ENCODE results near the gene TACR2. TPM values are rescaled to one million over a fixed set of nuclear protein-coding genes. Genes with fewer than 3 reads are reported as not detected.

The TACR2 gene
- total and polyA plus RNA-seq, 2 experiments from 2014 or later, result not detected

GRCh38 chr10:69409176-69409495 lies 7.6 kb downstream of the TACR2 start:
- peaks cover 4% of the 10 kb centered on the region; the same call in 1 of the 2 replicates for H3K27me3 ChIP-seq (ENCODE audit: insufficient read depth)
- H3K4me1 Mint-ChIP-seq, result peaks cover 44% of the 10 kb centered on the region
- H3K9me3 Mint-ChIP-seq, result no peaks in the 10 kb centered on the region; the same call in 2 of the 3 replicates
- H2AFZ ChIP-seq, result no peak overlapping the region
- no peaks in the 10 kb centered on the region for H3K36me3 ChIP-seq (ENCODE audit: insufficient read depth)
- H3K36me3 Mint-ChIP-seq (ENCODE audit: low read depth), result peaks cover 3% of the 10 kb centered on the region; the same call in 1 of the 3 replicates
- H3K27ac ChIP-seq (ENCODE audit: low read depth), result no peak overlapping the region
- no peaks in the 10 kb centered on the region for H4K20me1 ChIP-seq (replicated peaks; ENCODE audit: insufficient read depth)
- no peaks in the 10 kb centered on the region for H3K79me2 ChIP-seq (replicated peaks; ENCODE audit: insufficient read depth)
- no peaks in the 10 kb centered on the region for H3K9me2 ChIP-seq (ENCODE audit: insufficient read depth)
- TF ChIP-seq ETS1 (IDR thresholded peaks at IDR 0.05) (0 out of 2 replicates have a peak, but pooled peaks have one; percentile 2), NANOG (IDR thresholded peaks at IDR 0.05; ENCODE audit: borderline replicate concordance) (no peak)
- ATAC-seq, result no peak
- peak overlapping the region; percentile 42; the same call in 1 of the 2 replicates for H3K4me3 ChIP-seq
- peak overlapping the region; percentile 65 for H3K4me2 ChIP-seq
- DNase-seq (ENCODE audit: low spot score), result no peak
- peak overlapping the region; percentile 64; the same call in 2 of the 3 replicates for H3K4me3 Mint-ChIP-seq
- peaks cover 3% of the 10 kb centered on the region; the same call in 1 of the 2 replicates for H3F3A ChIP-seq (replicated peaks; ENCODE audit: low read depth)
- H3K27me3 Mint-ChIP-seq (ENCODE audit: insufficient read depth, low read depth, poor library complexity), result peaks cover 20% of the 10 kb centered on the region
- no peak overlapping the region for H3K27ac Mint-ChIP-seq
- peaks cover 23% of the 10 kb centered on the region; the same call in 1 of the 2 replicates for H3K4me1 ChIP-seq (ENCODE audit: insufficient read depth)

DNA sequence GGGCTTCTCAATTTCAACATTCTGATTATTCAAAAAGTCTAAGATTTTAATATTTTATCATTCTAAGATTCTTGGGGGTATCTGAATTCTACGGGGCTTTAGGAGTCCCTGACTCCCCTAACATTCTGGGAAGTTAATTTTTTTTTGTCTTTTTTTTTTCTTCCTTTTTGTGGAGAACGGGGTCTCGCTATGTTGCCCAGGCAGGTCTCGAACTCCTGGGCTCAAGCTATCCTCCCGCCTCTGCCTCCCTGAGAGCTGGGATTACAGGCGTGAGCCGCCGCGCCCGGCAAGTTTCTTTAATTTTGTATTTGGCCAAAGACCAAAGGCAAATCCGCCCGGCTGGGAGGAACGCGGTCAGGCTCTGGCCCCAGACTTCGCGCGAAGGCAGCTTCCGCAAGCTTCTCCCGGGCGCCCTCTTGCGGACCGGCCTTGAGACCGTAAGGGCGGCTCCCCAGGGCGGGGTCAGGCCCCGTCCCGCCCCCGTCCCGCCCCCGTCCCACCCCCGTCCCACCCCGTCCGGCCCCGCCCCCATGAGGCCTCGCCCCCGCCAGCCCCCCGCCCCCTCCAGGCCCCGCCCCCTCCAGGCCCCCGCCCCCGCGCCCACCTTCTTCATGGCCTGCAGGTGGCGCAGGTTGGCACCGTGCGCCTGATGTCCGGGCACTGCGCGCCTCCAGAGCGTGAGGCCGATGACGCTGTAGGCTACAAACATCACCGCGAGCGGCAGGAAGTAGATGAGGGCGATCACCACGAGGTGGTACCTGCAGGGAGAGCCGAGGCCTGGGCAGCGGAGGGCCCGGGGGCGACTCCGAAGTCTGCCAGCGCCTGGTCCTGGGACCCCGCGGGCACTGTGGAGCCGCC lies 8.2 kb downstream of the TACR2 start:
- no peaks in the 10 kb centered on the region; the same call in 2 of the 3 replicates for H3K9me3 Mint-ChIP-seq
- H3K36me3 Mint-ChIP-seq (ENCODE audit: low read depth), result peaks cover 8% of the 10 kb centered on the region
- H4K20me1 ChIP-seq (replicated peaks; ENCODE audit: insufficient read depth), result no peaks in the 10 kb centered on the region
- no peaks in the 10 kb centered on the region for H3K79me2 ChIP-seq (replicated peaks; ENCODE audit: insufficient read depth)
- DNase-seq (ENCODE audit: low spot score) (peak; percentile 98), ATAC-seq (peak; percentile 77)
- peak overlapping the region; percentile 70 for H3K4me2 ChIP-seq
- no peaks in the 10 kb centered on the region for H3K9me2 ChIP-seq (ENCODE audit: insufficient read depth)
- peak overlapping the region; percentile 78; the same call in 1 of the 2 replicates for H3K27ac ChIP-seq (ENCODE audit: low read depth)
- H3K4me3 ChIP-seq, result peak overlapping the region; percentile 42
- H3K4me1 ChIP-seq (ENCODE audit: insufficient read depth), result peaks cover 23% of the 10 kb centered on the region; the same call in 1 of the 2 replicates
- H3K27me3 Mint-ChIP-seq (ENCODE audit: insufficient read depth, low read depth, poor library complexity), result peaks cover 23% of the 10 kb centered on the region
- H3K4me1 Mint-ChIP-seq, result peaks cover 44% of the 10 kb centered on the region
- H3F3A ChIP-seq (replicated peaks; ENCODE audit: low read depth), result peaks cover 3% of the 10 kb centered on the region; the same call in 1 of the 2 replicates
- no peaks in the 10 kb centered on the region for H3K36me3 ChIP-seq (ENCODE audit: insufficient read depth)
- no peak overlapping the region; the same call in 1 of the 2 replicates for H3K27ac Mint-ChIP-seq
- peak overlapping the region; percentile 64 for H3K4me3 Mint-ChIP-seq
- H2AFZ ChIP-seq, result no peak overlapping the region
- peaks cover 4% of the 10 kb centered on the region; the same call in 1 of the 2 replicates for H3K27me3 ChIP-seq (ENCODE audit: insufficient read depth)
- TF ChIP-seq NANOG (IDR thresholded peaks at IDR 0.05; ENCODE audit: borderline replicate concordance), result no peak
- no peak for TF ChIP-seq EZH2phosphoT487 (IDR thresholded peaks at IDR 0.05; ENCODE audit: unreplicated experiment)
- TF ChIP-seq, protein P1, sequence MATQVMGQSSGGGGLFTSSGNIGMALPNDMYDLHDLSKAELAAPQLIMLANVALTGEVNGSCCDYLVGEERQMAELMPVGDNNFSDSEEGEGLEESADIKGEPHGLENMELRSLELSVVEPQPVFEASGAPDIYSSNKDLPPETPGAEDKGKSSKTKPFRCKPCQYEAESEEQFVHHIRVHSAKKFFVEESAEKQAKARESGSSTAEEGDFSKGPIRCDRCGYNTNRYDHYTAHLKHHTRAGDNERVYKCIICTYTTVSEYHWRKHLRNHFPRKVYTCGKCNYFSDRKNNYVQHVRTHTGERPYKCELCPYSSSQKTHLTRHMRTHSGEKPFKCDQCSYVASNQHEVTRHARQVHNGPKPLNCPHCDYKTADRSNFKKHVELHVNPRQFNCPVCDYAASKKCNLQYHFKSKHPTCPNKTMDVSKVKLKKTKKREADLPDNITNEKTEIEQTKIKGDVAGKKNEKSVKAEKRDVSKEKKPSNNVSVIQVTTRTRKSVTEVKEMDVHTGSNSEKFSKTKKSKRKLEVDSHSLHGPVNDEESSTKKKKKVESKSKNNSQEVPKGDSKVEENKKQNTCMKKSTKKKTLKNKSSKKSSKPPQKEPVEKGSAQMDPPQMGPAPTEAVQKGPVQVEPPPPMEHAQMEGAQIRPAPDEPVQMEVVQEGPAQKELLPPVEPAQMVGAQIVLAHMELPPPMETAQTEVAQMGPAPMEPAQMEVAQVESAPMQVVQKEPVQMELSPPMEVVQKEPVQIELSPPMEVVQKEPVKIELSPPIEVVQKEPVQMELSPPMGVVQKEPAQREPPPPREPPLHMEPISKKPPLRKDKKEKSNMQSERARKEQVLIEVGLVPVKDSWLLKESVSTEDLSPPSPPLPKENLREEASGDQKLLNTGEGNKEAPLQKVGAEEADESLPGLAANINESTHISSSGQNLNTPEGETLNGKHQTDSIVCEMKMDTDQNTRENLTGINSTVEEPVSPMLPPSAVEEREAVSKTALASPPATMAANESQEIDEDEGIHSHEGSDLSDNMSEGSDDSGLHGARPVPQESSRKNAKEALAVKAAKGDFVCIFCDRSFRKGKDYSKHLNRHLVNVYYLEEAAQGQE (IDR thresholded peaks at IDR 0.05; ENCODE audit: unreplicated experiment), result no peak
- TF ChIP-seq EZH2 (IDR thresholded peaks at IDR 0.05; ENCODE audit: low read depth, unreplicated experiment), result no peak
- peak; percentile 65 for TF ChIP-seq POLR2AphosphoS5 (IDR thresholded peaks at IDR 0.05; ENCODE audit: low read depth)
- peak; percentile 88 for TF ChIP-seq CREB1 (CRISPR knock-in tag; IDR thresholded peaks at IDR 0.05; ENCODE audit: low read depth)
- no peak for TF ChIP-seq JUNB (IDR thresholded peaks at IDR 0.05; ENCODE audit: unreplicated experiment)
- TF ChIP-seq ZNF331 (CRISPR knock-in tag; IDR thresholded peaks at IDR 0.05; ENCODE audit: low read depth), result no peak
- TF ChIP-seq, protein P2, sequence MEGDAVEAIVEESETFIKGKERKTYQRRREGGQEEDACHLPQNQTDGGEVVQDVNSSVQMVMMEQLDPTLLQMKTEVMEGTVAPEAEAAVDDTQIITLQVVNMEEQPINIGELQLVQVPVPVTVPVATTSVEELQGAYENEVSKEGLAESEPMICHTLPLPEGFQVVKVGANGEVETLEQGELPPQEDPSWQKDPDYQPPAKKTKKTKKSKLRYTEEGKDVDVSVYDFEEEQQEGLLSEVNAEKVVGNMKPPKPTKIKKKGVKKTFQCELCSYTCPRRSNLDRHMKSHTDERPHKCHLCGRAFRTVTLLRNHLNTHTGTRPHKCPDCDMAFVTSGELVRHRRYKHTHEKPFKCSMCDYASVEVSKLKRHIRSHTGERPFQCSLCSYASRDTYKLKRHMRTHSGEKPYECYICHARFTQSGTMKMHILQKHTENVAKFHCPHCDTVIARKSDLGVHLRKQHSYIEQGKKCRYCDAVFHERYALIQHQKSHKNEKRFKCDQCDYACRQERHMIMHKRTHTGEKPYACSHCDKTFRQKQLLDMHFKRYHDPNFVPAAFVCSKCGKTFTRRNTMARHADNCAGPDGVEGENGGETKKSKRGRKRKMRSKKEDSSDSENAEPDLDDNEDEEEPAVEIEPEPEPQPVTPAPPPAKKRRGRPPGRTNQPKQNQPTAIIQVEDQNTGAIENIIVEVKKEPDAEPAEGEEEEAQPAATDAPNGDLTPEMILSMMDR (conservative IDR thresholded peaks at IDR 0.05; ENCODE audit: low read depth in 2 of 2), result peak in 1 of 2 experiments; percentile 69; a peak in 2 of 4 replicates
- no peak for TF ChIP-seq ZNF114 (CRISPR knock-in tag; IDR thresholded peaks at IDR 0.05)
- TF ChIP-seq STAT1 (IDR thresholded peaks at IDR 0.05; ENCODE audit: unreplicated experiment), result no peak

All from GM23338 (cell line).